ENCODE measurements around the gene ZNF736.
"Not testable (repeated sequence)": the region's sequence is repeated elsewhere in the genome, so short reads cannot be mapped to it uniquely, and the experiment has no call there.

ZNF736 gene

GRCh38 chr7:64313740-64314491 is at the start of gene ZNF736:
Gene ZNF736 (plus strand): TSS chr7:64313961. CDS start chr7:64314151, 190 bp downstream.
- DNase-seq: peak; percentile 96

DNA sequence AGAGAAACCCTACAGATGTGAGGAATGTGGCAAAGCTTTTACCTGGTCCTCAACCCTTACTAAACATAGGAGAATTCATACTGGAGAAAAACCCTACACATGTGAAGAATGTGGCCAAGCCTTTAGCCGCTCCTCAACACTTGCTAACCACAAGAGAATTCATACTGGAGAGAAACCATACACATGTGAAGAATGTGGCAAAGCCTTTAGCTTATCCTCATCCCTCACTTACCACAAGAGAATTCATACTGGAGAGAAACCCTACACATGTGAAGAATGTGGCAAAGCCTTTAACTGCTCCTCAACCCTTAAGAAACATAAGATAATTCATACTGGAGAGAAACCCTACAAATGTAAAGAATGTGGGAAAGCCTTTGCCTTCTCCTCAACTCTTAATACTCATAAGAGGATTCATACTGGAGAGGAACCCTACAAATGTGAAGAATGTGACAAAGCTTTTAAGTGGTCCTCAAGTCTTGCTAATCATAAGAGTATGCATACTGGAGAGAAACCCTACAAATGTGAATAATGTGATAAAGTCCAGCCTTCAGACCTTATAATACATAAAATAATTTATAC is 47.3 kb upstream of the ZNF736 start:
- DNase-seq: no peak

DNA sequence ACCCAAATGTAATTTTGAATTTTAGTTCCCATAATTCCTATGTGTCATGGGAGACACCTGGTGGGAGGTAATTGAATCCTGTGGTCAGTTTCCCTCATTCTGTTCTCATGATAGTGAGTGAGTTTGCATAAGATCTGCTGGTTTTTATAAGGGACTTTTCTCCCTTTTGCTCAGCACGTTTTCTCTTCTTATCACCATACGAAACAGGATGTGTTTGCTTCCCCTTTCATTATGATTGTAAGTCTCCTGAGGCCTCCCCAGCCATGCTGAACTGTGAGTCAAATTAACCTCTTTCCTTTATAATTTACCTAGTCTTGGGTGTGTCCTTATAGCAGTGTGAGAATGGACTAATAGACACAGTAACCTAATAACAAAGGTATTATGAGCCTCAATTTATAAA is 36.1 kb upstream of the ZNF736 start:
- DNase-seq: no peak

DNA sequence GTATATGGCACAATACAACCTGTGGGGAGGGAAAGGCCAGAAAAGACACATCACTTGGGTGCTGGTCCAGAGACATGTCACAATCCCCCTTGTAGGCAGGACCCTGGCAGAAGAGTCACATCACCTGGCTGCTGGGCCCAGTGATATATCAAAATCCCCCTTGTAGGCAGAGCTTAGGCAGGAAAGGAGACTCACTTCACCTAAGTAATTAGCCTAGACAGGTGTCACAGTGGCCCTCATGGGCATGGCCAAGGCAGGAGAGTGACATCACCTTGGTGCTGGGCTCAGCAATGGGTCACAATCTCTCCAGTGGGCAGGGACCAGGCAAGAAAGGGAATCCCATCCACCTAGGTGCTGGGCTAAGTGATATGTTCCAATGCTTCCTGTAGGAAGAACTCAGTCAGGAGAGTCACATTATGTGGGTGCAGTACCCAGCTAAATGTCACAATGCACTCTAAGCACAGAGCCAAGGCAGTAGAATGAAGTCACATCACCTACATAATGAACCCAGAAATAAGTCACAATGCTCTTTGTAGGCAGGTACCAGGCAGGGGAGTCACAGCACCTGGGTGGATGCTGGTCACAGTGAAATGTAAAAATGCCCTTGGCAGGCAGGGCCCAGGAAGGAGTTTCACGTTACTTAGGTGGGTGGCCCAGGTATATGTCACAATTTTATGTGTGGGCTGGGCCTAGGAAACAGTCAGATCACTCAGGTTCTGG is 18.9 kb upstream of the ZNF736 start:
- no peak for DNase-seq

DNA sequence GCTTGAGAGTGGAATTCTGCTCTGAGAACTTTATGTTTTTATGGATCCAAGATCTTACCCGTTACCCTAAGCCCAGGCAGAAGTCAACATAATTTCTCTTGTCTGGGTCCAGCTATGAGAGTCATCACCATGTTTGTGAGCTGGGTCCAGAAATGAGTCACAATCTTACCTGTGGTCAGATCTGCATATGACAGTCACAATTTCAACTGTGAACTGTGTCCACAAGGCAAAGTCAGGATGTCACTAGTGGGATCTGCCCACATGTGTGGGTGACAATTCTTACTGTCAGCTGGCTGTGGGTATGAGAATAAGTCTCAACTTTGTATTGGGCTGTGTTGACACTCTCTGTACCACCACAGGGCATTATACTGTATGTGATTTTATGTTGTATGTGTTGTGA is 16.3 kb upstream of the ZNF736 start:
- not testable (repeated sequence) for DNase-seq

DNA sequence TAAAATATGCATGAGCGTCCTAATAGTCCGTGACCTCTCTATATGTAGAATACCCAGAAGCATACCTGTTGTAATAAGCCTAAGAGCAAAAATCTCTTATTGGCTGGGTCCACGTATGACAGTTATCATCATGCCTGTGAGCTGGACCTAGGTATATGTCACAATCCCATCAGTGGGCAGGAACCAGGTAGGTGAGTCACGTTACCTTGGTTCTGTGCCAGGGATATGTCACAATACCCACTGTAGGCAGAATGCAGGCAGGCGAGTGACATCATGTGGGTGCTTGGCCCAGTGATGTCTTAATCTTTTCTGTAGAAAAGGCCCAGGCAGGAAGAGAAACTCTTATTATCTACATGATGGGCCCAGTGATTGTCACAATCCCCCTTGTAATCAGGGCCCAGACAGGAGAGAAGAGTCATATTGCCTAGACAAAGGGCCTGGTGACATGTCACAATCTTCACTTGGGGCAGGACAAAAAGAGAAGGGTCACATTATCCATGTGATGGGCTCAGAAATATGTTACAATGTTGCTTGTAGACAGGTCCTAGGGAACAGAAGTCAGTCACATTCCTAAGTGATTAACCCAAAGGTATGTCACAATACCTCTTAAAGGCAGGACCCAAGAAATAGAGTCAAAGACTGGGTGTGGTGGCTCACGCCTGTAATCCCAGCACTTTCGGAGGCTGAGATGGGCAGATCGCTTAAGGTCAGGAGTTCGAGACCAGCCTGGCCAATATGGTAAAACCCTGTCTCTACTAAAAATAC is 12.9 kb upstream of the ZNF736 start:
- no peak for DNase-seq

- peak; percentile 97 for DNase-seq
Measured at GRCh38 chr7:64307254-64308015, 6.3 kb upstream of the ZNF736 start.

GRCh38 chr7:64308016-64308270 is 5.8 kb upstream of the ZNF736 start:
- DNase-seq: no peak

DNA sequence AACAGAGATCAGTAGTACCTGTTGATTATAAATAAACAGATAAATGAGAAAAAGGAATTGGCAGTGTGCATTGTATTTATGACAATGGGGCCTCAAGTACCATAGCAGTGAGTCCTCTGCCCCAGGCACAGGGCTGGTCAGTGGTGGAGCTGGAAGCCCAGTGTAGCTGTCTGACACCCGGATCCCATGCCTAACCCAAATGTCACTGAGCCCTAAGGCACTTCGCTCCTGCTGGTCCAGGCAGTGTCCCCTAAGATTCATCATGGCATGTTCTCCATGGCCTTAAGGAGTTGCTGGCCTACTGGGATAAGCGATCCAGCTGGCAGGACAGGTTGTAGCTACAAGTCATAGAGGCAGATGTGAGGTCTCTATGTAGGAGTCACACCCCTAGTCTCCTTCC is 3.3 kb upstream of the ZNF736 start:
- no peak for DNase-seq

DNA sequence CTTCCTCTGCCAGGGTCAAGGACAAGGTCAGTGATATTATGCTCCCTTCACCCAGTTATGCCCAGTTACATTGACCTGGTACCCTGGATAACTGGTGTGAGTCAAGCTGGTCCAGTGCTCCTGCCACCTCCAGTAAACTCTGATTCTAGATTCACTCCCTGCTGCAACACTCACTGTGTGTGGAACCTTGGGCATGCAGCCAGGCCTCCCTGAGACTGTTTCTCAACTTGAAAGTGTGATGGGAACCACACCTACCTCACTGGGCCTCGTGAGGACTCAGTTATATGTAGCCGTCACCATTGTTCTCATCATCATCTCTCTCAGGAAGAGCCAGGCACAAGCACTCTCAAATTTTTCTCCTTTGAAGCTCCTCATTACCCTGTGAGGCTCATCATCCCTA is 935 bp upstream of the ZNF736 start:
- no peak for DNase-seq

GRCh38 chr7:64314566-64314965 is 805 bp downstream of the ZNF736 start:
- DNase-seq: no peak

DNA sequence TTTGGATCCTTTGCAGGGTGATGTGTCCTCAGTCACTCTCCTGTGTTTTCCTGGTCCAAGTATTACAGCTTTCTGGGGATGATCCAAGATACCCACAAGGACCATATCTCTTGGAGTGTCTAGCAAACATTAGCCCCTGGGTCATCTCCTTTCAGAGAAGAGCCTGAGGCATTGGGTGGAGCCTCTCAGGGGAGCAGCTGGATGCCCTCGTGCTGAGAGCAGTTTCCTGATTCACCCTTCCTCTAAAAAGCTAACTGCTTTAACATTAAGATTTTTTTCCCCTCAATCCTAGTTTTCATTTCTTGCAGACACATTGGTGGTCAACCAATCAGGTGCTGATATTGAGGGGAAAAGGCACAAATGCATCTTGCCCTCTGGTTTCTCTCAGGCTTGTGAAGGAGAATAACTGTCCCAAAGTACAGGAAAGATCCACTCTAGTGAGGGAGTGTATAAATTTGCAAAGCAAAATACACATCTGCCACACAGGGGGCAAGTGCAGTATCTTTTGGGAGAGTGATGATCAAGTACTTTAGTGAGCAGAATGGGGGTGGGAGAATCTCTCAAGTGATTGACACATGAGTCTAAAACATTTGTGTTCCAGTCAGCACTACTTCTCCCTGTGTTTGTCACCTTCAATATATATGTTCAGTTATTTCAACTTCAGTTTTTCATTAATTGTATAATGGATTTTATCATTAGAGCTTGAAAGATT is 2.4 kb downstream of the ZNF736 start:
- DNase-seq: not testable (repeated sequence)

- no peak for DNase-seq
Measured at GRCh38 chr7:64320547-64321513, 7.1 kb downstream of the ZNF736 start.

- DNase-seq: not testable (repeated sequence)
Measured at GRCh38 chr7:64324166-64324565, 10.4 kb downstream of the ZNF736 start.

- DNase-seq: not testable (repeated sequence)
Measured at GRCh38 chr7:64348713-64349210, 35.0 kb downstream of the ZNF736 start.

DNA sequence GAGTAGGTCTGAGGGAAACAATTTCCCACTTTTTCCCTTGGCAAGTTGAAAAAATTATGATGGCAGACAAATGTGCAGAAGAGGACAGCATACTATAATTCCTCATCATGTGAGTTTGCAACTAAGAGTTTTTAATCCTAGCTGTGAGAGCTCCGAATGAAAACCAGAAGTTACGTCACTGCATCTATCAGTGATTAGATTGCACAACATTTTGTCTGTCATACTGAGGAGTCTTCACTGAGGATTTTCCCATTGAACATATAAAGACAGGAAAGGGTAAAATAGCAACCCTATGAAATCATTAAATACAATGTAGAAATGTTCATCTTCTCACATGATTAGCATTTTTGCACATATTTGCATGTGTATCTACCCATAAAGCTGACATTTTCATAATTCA is 45.8 kb downstream of the ZNF736 start:
- DNase-seq: no peak

GRCh38 chr7:64371116-64371515 is 57.4 kb downstream of the ZNF736 start:
- DNase-seq: no peak

GRCh38 chr7:64373017-64373416 is 59.3 kb downstream of the ZNF736 start:
- no peak for DNase-seq

DNA sequence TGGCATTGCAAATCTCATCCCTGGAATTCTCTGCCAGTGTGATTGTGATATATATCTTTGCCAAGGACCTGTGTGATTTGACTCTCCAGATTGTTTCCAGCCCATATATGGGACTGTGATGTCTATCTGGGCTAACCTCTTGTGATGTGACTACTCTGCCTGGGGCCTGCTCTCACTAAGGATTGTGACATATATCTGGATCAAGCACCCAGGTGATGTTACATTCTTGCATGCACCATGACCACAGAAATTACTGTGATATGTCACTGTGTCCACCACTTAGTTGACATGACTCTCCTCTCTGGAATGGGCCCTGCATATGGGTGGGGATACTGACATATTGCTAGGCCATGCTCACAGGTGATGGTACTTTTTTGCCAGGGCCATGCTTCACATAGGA is 86.6 kb downstream of the ZNF736 start:
- DNase-seq: no peak

Measured in NCI-H1092 (cell line).